Transverse colon (tissue), 3 donors: ENCODE results near the gene CTNNBIP1.

Experiments
- POLR2A ChIP-seq: fragments of 450-650 bp; IDR thresholded peaks from one replicate; pipeline ENCODE4 v1.6.1; 2016; ENCODE audit warnings: antibody characterized with exemption, mild to moderate bottlenecking, moderate library complexity
- TF ChIP-seq, protein P1 (sequence below), 5 experiments: fragments of 200-600 bp in 3 of 5; fragments of 450-650 bp in 2 of 5; sonication (generic) in 3 of 5; IDR thresholded peaks; 1 replicate in 2 of 5; 2 replicates in 3 of 5; pipeline ENCODE4 v1.5.1; 2016 to 2017; ENCODE audit warnings: antibody characterized with exemption in 5 of 5, inconsistent platforms in 3 of 5, mild to moderate bottlenecking in 2 of 5, moderate library complexity in 1 of 5

DNA sequence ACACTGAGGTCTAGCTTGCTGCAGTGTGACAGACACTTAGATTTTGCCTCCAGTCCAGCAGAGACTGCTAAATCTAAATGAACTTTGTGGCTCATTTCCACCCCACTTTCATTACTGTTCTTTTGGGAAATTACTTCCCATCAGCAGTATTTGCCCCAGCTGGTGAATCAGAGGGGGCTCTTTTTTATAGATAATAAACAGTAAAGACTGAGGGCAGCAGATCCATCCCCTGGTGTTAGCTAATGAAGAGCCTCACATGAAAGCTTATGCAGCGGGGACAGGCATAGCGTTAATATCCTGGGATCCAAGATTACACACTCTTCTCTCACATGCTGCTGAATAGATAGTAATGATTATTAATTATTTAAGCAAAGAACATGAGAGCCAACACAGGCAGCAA is 6.4 kb upstream of the CTNNBIP1 start:
- TF ChIP-seq POLR2A, result no peak
- TF ChIP-seq, protein P1, sequence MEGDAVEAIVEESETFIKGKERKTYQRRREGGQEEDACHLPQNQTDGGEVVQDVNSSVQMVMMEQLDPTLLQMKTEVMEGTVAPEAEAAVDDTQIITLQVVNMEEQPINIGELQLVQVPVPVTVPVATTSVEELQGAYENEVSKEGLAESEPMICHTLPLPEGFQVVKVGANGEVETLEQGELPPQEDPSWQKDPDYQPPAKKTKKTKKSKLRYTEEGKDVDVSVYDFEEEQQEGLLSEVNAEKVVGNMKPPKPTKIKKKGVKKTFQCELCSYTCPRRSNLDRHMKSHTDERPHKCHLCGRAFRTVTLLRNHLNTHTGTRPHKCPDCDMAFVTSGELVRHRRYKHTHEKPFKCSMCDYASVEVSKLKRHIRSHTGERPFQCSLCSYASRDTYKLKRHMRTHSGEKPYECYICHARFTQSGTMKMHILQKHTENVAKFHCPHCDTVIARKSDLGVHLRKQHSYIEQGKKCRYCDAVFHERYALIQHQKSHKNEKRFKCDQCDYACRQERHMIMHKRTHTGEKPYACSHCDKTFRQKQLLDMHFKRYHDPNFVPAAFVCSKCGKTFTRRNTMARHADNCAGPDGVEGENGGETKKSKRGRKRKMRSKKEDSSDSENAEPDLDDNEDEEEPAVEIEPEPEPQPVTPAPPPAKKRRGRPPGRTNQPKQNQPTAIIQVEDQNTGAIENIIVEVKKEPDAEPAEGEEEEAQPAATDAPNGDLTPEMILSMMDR (IDR thresholded peaks at IDR 0.05), result no peak
